Gastroesophageal sphincter (tissue), 3 donors: ENCODE data around the gene PDE2A.

ENCODE experiments used
- CTCF ChIP-seq, 4 experiments: fragments of 200-600 bp in 2 of 4; fragments of 450-650 bp in 2 of 4; sonication (generic) in 1 of 4; IDR thresholded peaks; one replicate each; pipeline ENCODE4 v1.5.1; 2017 to 2019; ENCODE audit warnings: antibody characterized with exemption in 4 of 4, mild to moderate bottlenecking in 2 of 4, moderate library complexity in 2 of 4
- POLR2A ChIP-seq, 2 donors: fragments of 450-650 bp; IDR thresholded peaks; one replicate each; pipeline ENCODE4 v1.6.1; 2017; ENCODE audit warnings: antibody characterized with exemption in 2 of 2, mild to moderate bottlenecking in 2 of 2, moderate library complexity in 1 of 2

- TF ChIP-seq CTCF (IDR thresholded peaks at IDR 0.05), result no peak
- TF ChIP-seq POLR2A (IDR thresholded peaks at IDR 0.05), result no peak
Observed at GRCh38 chr11:72621008-72621610, 53.1 kb downstream of the PDE2A start.
